Transverse colon (tissue), 4 donors: ENCODE data around the gene VEPH1. TPM values are rescaled to one million over a fixed set of nuclear protein-coding genes. Genes with fewer than 3 reads are reported as not detected.

Experiments
- DNase-seq: peaks from one replicate; pipeline ENCODE4 v3.0.0-alpha.2; 2019
- H3K27ac ChIP-seq, 4 donors: fragments of 200-600 bp; sonication (generic); 2 replicates each; pipeline ENCODE4 v1.5.1; 2016 to 2018; ENCODE audit warnings: inconsistent platforms in 4 of 4
- H3K27me3 ChIP-seq: fragments of 200-600 bp; sonication (generic); 2 replicates; pipeline ENCODE4 v1.5.1; 2017; ENCODE audit warnings: inconsistent platforms
- H3K36me3 ChIP-seq, 4 donors: fragments of 200-600 bp; sonication (generic); 2 replicates each; pipeline ENCODE4 v1.5.1; 2017 to 2019; ENCODE audit warnings: inconsistent platforms in 4 of 4
- H3K4me1 ChIP-seq, 4 donors: fragments of 200-600 bp; sonication (generic); 2 replicates each; pipeline ENCODE4 v1.5.1; 2017 to 2020; ENCODE audit warnings: inconsistent platforms in 4 of 4
- H3K4me3 ChIP-seq, 4 donors: fragments of 200-600 bp; sonication (generic); 1 replicate in 1 of 4; 2 replicates in 3 of 4; pipeline versions ENCODE4 v1.5.1 to v1.6.1; 2017 to 2019; ENCODE audit warnings: inconsistent platforms in 4 of 4
- H3K9me3 ChIP-seq, 2 donors: fragments of 200-600 bp; sonication (generic); 2 replicates each; pipeline ENCODE4 v1.5.1; 2017 to 2019; ENCODE audit warnings: inconsistent platforms in 2 of 2
- EP300 ChIP-seq: sonication (generic); formaldehyde crosslinking; IDR thresholded peaks from one replicate; pipeline ENCODE4 v1.6.1; 2017; ENCODE audit warnings: antibody characterized with exemption, low read depth
- POLR2A ChIP-seq: fragments of 450-650 bp; IDR thresholded peaks from one replicate; pipeline ENCODE4 v1.6.1; 2016; ENCODE audit warnings: antibody characterized with exemption, mild to moderate bottlenecking, moderate library complexity
- POLR2AphosphoS5 ChIP-seq, 3 donors: sonication (generic); formaldehyde crosslinking; IDR thresholded peaks; one replicate each; pipeline ENCODE4 v1.6.1; 2016; ENCODE audit warnings: antibody characterized with exemption in 3 of 3
- WGBS, 2 donors: methylation state at CpG; one replicate each; pipeline ENCODE4 v1.1.5; 2018; ENCODE audit warnings: low coverage in 1 of 2; 5-methylcytosine and 5-hydroxymethylcytosine counted together
- in situ Hi-C, 4 donors: fragments of 200-750 bp; cut with MboI; loops; one replicate each; pipeline versions ENCODE4 v1.15.0 to v1.15.1; 2017; ENCODE audit warnings: low sequenced_read_pairs in 3 of 4, low pct_ligation_motif_present in 1 of 4, low pct_unique_long_range_greater_than_20kb in 1 of 4
- intact Hi-C: fragments of 100-400 bp; cut with DNase I; formaldehyde crosslinking; loops from one replicate; pipeline ENCODE4 v1.15.1; 2023; ENCODE audit warnings: low total_unique reads
- total RNA-seq, 4 donors: library from RNA; depleted of rRNA; stranded (reverse); fragments of >200 nt; gene quantifications; one replicate each; pipeline ENCODE4 v1.1.0, GENCODE V29; 2016
- TF ChIP-seq, protein P1 (sequence below), 5 experiments: fragments of 200-600 bp in 3 of 5; fragments of 450-650 bp in 2 of 5; sonication (generic) in 3 of 5; IDR thresholded peaks; 1 replicate in 2 of 5; 2 replicates in 3 of 5; pipeline ENCODE4 v1.5.1; 2016 to 2017; ENCODE audit warnings: antibody characterized with exemption in 5 of 5, inconsistent platforms in 3 of 5, mild to moderate bottlenecking in 2 of 5, moderate library complexity in 1 of 5

The VEPH1 gene
- total RNA-seq, 4 donors from 2014 or later: 0.20 to 4.1 (median 0.90) TPM

GRCh38 chr3:157452097-157452496 lies 51.1 kb downstream of the VEPH1 start:
- in situ Hi-C loops (no loop called here), intact Hi-C loops (no loop called here)
- no peak for TF ChIP-seq POLR2A
- no peak for TF ChIP-seq POLR2AphosphoS5 (IDR thresholded peaks at IDR 0.05)
- TF ChIP-seq, protein P1, sequence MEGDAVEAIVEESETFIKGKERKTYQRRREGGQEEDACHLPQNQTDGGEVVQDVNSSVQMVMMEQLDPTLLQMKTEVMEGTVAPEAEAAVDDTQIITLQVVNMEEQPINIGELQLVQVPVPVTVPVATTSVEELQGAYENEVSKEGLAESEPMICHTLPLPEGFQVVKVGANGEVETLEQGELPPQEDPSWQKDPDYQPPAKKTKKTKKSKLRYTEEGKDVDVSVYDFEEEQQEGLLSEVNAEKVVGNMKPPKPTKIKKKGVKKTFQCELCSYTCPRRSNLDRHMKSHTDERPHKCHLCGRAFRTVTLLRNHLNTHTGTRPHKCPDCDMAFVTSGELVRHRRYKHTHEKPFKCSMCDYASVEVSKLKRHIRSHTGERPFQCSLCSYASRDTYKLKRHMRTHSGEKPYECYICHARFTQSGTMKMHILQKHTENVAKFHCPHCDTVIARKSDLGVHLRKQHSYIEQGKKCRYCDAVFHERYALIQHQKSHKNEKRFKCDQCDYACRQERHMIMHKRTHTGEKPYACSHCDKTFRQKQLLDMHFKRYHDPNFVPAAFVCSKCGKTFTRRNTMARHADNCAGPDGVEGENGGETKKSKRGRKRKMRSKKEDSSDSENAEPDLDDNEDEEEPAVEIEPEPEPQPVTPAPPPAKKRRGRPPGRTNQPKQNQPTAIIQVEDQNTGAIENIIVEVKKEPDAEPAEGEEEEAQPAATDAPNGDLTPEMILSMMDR (IDR thresholded peaks at IDR 0.05): no peak
- no peak for TF ChIP-seq EP300

DNA sequence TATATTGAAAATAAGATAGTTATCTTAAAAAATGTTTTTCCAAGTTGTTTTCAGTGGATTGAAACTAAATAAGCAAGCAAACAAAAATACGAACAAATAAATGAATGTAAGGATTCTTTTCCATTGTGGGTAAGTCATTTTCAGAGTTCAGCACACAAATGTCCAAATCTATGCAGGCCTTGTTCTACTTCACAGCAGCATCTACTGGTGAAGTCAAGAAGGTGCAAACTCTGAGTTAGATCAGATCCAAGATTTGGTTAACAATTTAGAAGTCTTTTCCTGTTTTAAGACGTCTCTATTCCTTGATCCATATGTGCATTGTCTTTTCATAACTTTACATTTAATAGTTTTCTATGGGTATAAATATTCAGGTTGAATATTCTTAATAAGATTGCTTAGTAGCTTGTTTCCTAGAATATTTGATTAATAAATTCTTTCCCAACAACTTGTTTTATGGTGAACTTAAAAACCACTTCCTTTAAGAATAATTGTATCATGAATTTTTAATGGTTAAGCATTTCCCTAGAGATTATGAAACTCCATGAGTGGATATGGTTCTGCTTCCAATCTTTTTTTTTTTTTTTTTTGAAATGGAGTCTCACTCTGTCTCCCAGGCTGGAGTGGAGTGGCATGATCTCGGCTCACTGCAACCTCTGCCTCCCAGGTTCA lies 56.1 kb downstream of the VEPH1 start:
- WGBS, 2 donors: 36 to 54% methylated on average over 2 to 3 of the region's 3 CpGs
- in situ Hi-C loops: no loop called here
- Histone ChIP-seq H3K27me3 (no peaks in the 10 kb centered on the region), H3K4me3 (no peak overlapping the region), H3K27ac (no peak overlapping the region), H3K9me3 (no peaks in the 10 kb centered on the region), H3K36me3 (no peaks in the 10 kb centered on the region), H3K4me1 (no peaks in the 10 kb centered on the region)
- no peak for DNase-seq
- intact Hi-C loops: no loop called here
- no peak for TF ChIP-seq POLR2A
- TF ChIP-seq, protein P1 (IDR thresholded peaks at IDR 0.05): peak in 4 of 5 experiments; percentile 10 to 32 (median 18)

More at GRCh38 chr3:157452097-157452496, 51.1 kb downstream of the VEPH1 start:
- Histone ChIP-seq H3K4me3 (no peak overlapping the region), H3K27me3 (no peaks in the 10 kb centered on the region), H3K4me1 (no peaks in the 10 kb centered on the region), H3K36me3 (no peaks in the 10 kb centered on the region), H3K9me3 (no peaks in the 10 kb centered on the region), H3K27ac (no peak overlapping the region)
- WGBS, 2 donors: 63 to 64% methylated on average over 3 of the region's 3 CpGs
- DNase-seq: no peak

- H3K36me3 ChIP-seq: no peaks in the 10 kb centered on the region
- intact Hi-C loops (no loop called here), in situ Hi-C loops (no loop called here)
- DNase-seq: no peak
- H3K27me3 ChIP-seq: no peaks in the 10 kb centered on the region
- TF ChIP-seq EP300: no peak
- no peak for TF ChIP-seq POLR2A
- TF ChIP-seq, protein P1 (IDR thresholded peaks at IDR 0.05): no peak
- no peak for TF ChIP-seq POLR2AphosphoS5 (IDR thresholded peaks at IDR 0.05)
- H3K4me3 ChIP-seq: no peak overlapping the region
- H3K27ac ChIP-seq: no peak overlapping the region
- 75 to 92% methylated on average over 1 of the region's 1 CpG for WGBS, 2 donors
- H3K4me1 ChIP-seq: no peaks in the 10 kb centered on the region
- H3K9me3 ChIP-seq: no peaks in the 10 kb centered on the region
Measured at GRCh38 chr3:157445857-157446256, 57.4 kb downstream of the VEPH1 start.

DNA sequence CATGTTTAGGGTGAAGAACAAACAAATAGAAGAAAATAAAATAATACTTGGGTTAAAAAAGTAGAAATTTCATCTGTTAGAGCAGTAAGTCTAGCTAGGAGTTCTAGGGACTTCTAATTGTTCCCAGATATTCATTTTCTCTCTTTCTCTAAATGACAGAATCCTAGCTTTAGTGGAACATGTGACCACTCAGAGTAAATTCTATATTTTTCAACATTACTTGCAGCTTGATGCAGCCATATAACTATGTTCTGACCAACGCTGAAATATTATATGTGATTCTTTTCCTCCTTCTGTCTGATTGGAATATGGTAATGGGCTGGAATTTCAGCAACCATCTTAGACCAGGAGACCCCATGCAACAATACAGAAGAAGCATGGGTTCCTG lies 58.4 kb downstream of the VEPH1 start:
- H3K4me1 ChIP-seq: no peaks in the 10 kb centered on the region
- 80 to 85% methylated on average over 1 of the region's 1 CpG for WGBS, 2 donors
- H3K27me3 ChIP-seq: no peaks in the 10 kb centered on the region
- no peak for DNase-seq
- no peaks in the 10 kb centered on the region for H3K36me3 ChIP-seq
- TF ChIP-seq EP300 (no peak), POLR2A (no peak), POLR2AphosphoS5 (IDR thresholded peaks at IDR 0.05) (no peak)
- TF ChIP-seq, protein P1 (IDR thresholded peaks at IDR 0.05): no peak
- no peak overlapping the region for H3K27ac ChIP-seq
- intact Hi-C loops (no loop called here), in situ Hi-C loops (no loop called here)
- no peak overlapping the region for H3K4me3 ChIP-seq
- H3K9me3 ChIP-seq: no peaks in the 10 kb centered on the region
